Thymus (tissue), 11 donors: Measurements from ENCODE around the gene LMO7. TPM values are rescaled to one million over a fixed set of nuclear protein-coding genes. Genes with fewer than 3 reads are reported as not detected.

Experiments
- DNase-seq, 9 donors: peaks; one replicate each; pipeline ENCODE4 v3.0.0-alpha.2; 2013; ENCODE audit warnings: low spot score in 9 of 9, low read depth in 6 of 9, missing footprints in 1 of 9
- H3K27ac ChIP-seq, 2 donors: one replicate each; pipeline ENCODE4 v1.5.1; 2013; ENCODE audit warnings: control low read depth in 1 of 2, low read depth in 1 of 2, low read length in 1 of 2, mild to moderate bottlenecking in 1 of 2, moderate library complexity in 1 of 2
- H3K27me3 ChIP-seq, 2 donors: one replicate each; pipeline ENCODE4 v1.5.1; 2013; ENCODE audit warnings: low read length in 1 of 2; ENCODE audit not compliant: control insufficient read depth in 2 of 2, insufficient read depth in 1 of 2
- H3K36me3 ChIP-seq, 2 donors: one replicate each; pipeline ENCODE4 v1.5.1; 2013; ENCODE audit warnings: low read length in 1 of 2, mild to moderate bottlenecking in 1 of 2, moderate library complexity in 1 of 2; ENCODE audit not compliant: control insufficient read depth in 2 of 2, insufficient read depth in 2 of 2
- H3K4me1 ChIP-seq, 2 donors: one replicate each; pipeline ENCODE4 v1.5.1; 2013; ENCODE audit warnings: low read length in 2 of 2; ENCODE audit not compliant: control insufficient read depth in 2 of 2, insufficient read depth in 2 of 2
- H3K4me3 ChIP-seq, 2 donors: one replicate each; pipeline ENCODE4 v1.5.1; 2013; ENCODE audit warnings: low read length in 2 of 2, control low read depth in 1 of 2, mild to moderate bottlenecking in 1 of 2
- H3K9me3 ChIP-seq, 2 donors: one replicate each; pipeline ENCODE4 v1.5.1; 2013; ENCODE audit warnings: low read length in 1 of 2, mild to moderate bottlenecking in 1 of 2; ENCODE audit not compliant: control insufficient read depth in 2 of 2, insufficient read depth in 1 of 2
- WGBS: extraction: QIAGEN DNeasy Blood & Tissue Kit; methylation state at CpG from one replicate; pipeline ENCODE4 v1.1.7; 2013; 5-methylcytosine and 5-hydroxymethylcytosine counted together
- polyA plus RNA-seq: library from polyadenylated mRNA; stranded (reverse); fragments of 200-250 nt; gene quantifications from one replicate; pipeline ENCODE4 v1.2.3, GENCODE V29; 2013
- total RNA-seq: library from RNA; stranded (reverse); fragments of 120-200 nt; gene quantifications from one replicate; pipeline ENCODE4 v1.2.4, GENCODE V29; 2013
- donor health status: healthy.

LMO7 gene
- total and polyA plus RNA-seq, 2 donors, result 50.8 to 59.7 TPM

DNA sequence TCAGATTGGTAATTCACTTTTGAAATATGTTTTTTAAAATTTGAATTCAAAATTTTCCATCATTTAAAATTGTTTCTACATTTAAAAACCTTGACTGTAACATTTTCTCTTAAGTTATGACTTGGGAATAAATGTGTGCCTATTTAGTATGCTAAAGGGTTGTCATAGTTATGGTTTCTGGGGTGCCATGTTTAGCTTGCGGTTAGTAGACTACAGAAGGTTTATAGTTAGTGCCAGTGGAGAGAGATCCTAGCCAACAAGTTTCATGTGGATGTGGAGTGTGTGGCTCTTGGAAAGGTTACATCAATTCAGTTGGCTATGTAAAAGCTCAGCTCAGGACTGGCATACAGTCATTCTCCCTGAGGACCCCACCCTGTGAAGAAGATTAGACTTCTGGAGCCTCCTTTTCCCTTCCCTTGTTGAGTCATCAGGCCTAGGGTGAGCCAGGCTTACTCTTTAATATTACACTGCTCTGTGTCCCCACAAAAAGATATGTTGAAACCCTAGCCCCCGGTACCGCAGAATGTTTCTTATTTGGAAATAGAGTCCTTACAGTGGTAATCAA, 20.4 kb downstream of the LMO7 start:
- Histone ChIP-seq H3K27ac (no peak overlapping the region), H3K4me3 (no peak overlapping the region), H3K4me1 (no peaks in the 10 kb centered on the region), H3K36me3 (no peaks in the 10 kb centered on the region), H3K27me3 (no peaks in the 10 kb centered on the region), H3K9me3 (no peaks in the 10 kb centered on the region)
- WGBS, result 99% methylated on average over 3 of the region's 3 CpGs
- DNase-seq, result no peak

DNA sequence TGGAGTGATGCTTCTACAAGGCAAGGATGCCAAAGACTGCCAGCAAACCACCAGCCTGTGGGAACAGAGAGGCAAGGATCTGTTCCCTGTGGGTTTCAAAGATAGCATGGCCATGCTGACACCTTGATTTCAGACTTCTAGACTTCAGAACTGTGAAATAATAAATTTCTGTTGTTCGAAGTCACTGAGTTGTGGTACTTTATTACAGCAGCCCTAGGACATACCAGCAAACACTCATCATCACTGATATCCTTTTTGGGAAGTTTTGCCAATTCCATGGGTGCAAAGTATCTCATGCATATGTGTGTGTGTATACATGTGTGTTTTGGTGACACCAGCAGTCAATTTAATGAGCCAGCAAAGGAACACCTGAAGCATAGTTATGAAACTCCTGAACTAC, 21.0 kb downstream of the LMO7 start:
- Histone ChIP-seq H3K4me1 (no peaks in the 10 kb centered on the region), H3K36me3 (no peaks in the 10 kb centered on the region), H3K27me3 (no peaks in the 10 kb centered on the region), H3K4me3 (no peak overlapping the region), H3K27ac (no peak overlapping the region), H3K9me3 (no peaks in the 10 kb centered on the region)
- no peak for DNase-seq
- 99% methylated on average over 1 of the region's 1 CpG for WGBS

DNA sequence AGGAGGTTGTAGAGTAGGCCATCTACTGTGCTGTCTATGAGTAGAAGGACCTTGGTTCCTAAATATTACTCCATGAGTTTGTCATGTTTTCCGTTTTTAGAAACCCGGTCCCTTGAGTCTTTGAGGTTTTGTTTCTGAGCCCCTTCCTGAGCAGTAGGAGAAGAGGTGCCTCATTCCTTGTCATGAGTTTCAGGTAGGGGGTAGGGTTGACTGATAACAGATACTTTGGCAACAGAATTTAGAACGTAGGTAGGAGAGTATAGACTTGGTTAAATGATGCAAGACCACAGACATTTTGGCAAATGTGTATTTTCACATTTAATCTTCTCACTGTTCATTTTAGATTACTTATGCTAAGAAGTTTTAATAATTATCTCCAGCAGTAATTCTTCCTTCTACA, 24.6 kb downstream of the LMO7 start:
- DNase-seq, result no peak
- Histone ChIP-seq H3K9me3 (no peaks in the 10 kb centered on the region), H3K27me3 (no peaks in the 10 kb centered on the region), H3K4me3 (no peak overlapping the region), H3K36me3 (no peaks in the 10 kb centered on the region), H3K27ac (no peak overlapping the region), H3K4me1 (no peaks in the 10 kb centered on the region)
- WGBS, result 96% methylated on average over 3 of the region's 3 CpGs

DNA sequence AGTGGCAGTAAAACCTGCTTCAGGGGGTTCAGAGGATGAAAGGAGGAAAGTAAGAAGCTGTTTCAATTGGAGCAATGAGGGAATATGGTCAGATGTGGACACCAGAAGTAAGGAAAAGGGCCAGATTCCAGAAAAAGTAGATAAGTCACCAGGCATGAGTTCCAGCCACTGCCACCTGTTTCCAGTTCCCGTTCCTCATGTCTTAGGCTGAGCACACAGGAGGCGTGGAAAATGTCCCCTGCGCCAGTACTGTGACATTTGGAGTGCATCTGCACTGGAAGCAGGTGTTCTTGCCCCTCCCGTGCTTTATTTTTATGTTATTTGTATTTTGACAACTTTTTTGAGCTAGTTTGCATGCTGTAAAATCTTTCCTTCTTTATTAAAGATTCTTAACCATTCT, 25.3 kb downstream of the LMO7 start:
- H3K9me3 ChIP-seq, result no peaks in the 10 kb centered on the region
- H3K36me3 ChIP-seq, result no peaks in the 10 kb centered on the region
- DNase-seq, result no peak

DNA sequence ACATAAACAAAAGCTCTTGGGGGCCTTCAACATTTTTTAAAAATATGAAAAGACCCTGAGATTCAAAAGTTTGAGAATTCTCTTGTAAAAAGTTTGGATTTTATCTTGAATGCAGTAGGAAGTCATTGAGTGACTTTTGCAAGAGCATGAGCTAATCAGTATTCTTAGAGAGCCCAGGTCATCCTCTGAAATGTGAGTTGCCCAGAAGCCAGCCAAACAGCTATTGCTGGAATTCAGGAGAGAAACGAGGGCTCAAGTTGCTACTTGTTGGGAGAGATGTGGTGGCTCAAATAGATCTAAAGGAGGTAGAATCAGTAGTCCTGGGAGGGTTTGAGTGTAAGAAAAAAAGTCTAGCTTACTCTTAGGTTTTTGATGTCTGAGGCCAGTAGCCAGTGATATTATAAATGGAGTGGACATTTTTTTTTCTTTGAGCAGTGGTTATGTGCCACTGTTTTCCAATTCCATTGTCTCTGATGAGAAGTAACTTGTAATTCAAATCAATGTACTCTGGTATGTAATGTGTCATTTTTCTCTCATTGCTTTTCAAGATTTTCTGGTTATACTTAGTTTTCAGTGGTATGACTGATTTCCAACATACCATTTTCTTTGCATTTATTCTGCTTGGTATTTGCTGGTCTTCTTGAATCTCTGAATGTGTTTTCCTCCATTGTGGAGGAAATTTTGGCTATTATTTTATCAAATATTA, 30.7 kb downstream of the LMO7 start:
- DNase-seq, result no peak
- H3K4me3 ChIP-seq, result no peak overlapping the region
- no peak overlapping the region for H3K27ac ChIP-seq
- no peaks in the 10 kb centered on the region for H3K4me1 ChIP-seq
- 94% methylated on average over 1 of the region's 1 CpG for WGBS
- H3K9me3 ChIP-seq, result no peaks in the 10 kb centered on the region
- no peaks in the 10 kb centered on the region for H3K27me3 ChIP-seq
- no peaks in the 10 kb centered on the region for H3K36me3 ChIP-seq

More for the DNA sequence above, 25.3 kb downstream of the LMO7 start:
- no peak overlapping the region for H3K4me3 ChIP-seq
- H3K27ac ChIP-seq, result no peak overlapping the region
- H3K27me3 ChIP-seq, result no peaks in the 10 kb centered on the region
- H3K4me1 ChIP-seq, result no peaks in the 10 kb centered on the region
- WGBS, result 94% methylated on average over 4 of the region's 4 CpGs

DNA sequence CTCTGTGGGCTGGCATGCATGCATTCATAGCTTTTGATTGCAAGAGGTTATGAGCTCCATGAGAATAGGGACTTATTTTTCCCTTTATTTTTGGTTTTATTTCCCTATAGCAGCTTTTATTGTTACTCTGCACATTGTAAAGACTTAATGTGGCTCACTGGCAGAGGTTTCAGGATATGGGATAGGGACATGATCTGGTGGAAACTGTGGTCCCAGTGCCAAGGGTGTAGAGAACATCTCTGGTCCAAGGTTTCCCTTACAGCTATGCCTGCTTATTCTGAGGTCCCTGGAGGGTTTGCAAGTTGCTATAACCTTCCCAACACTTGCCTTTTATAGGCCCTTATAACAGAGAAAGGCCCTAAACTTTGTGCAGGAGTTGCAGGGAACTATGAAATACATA, 33.6 kb downstream of the LMO7 start:
- Histone ChIP-seq H3K27me3 (no peaks in the 10 kb centered on the region), H3K4me3 (no peak overlapping the region), H3K36me3 (no peaks in the 10 kb centered on the region), H3K4me1 (no peaks in the 10 kb centered on the region), H3K9me3 (no peaks in the 10 kb centered on the region), H3K27ac (no peak overlapping the region)
- no peak for DNase-seq

DNA sequence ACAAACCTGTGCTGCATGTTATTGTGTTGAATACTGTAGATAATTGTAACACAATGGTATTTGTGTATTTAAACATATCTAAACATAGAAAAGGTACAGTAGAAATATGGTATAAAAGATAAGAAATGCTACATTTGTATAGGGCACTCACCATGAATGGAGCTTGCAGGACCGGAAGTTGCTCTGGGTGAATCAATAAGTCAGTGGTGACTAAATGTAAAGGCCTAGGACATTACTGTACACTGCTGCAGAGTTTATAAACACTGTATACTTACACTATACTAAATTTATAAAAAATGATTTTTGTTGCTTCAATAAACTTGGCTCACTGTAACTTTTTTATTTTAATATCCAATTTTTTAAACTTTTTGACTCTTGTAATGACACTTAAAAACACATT, 34.4 kb downstream of the LMO7 start:
- no peaks in the 10 kb centered on the region for H3K4me1 ChIP-seq
- WGBS, result 98% methylated on average over 1 of the region's 1 CpG
- DNase-seq, result no peak
- H3K4me3 ChIP-seq, result no peak overlapping the region
- H3K36me3 ChIP-seq, result no peaks in the 10 kb centered on the region
- H3K27me3 ChIP-seq, result no peaks in the 10 kb centered on the region
- H3K9me3 ChIP-seq, result no peaks in the 10 kb centered on the region
- H3K27ac ChIP-seq, result no peak overlapping the region

DNA sequence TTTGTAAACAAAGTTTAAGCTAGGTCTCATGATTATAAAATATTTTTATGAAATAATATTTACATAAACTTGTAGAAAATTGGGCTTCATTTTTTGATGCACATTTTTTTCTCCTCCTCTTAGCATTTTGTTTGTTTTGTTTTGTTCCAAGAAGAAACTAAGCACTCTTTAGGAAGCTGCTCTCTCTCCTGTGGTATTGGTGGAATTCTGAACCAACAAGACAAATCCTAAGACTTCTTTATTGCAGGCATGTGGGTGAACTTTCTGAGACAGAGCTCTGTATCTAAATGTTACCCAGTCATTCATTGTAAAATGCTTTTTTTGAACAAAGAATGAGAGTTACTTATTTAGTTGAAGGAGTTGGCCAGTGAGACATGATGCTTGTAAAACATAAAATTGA, 39.3 kb downstream of the LMO7 start:
- Histone ChIP-seq H3K4me3 (no peak overlapping the region), H3K4me1 (no peaks in the 10 kb centered on the region), H3K27ac (no peak overlapping the region), H3K27me3 (no peaks in the 10 kb centered on the region), H3K36me3 (no peaks in the 10 kb centered on the region), H3K9me3 (no peaks in the 10 kb centered on the region)
- DNase-seq, result no peak

DNA sequence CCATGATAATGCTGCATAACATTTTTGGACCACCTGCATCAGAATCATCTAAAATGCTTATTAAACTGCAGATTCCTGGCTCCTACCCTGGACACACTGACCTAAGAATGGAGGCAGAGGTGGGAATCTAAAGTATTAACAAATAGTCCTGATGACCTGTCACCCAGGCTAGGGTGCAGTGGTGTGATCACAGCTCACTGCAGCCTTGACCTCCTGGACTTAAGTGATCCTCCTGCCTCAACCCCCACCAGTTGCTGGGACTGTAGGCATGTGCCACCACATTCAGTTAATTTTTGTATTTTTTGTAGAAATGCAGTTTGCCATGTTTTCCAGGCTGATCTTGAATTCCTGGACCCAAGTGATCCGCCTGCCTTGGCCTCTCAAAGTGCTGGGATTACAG, 43.3 kb downstream of the LMO7 start:
- H3K4me3 ChIP-seq, result no peak overlapping the region
- H3K4me1 ChIP-seq, result no peaks in the 10 kb centered on the region
- no peak overlapping the region for H3K27ac ChIP-seq
- H3K9me3 ChIP-seq, result no peaks in the 10 kb centered on the region
- no peak for DNase-seq
- H3K27me3 ChIP-seq, result no peaks in the 10 kb centered on the region
- H3K36me3 ChIP-seq, result no peaks in the 10 kb centered on the region
- WGBS, result 100% methylated on average over 1 of the region's 1 CpG
